ENCODE data around the gene SOX8. TPM values are rescaled to one million over a fixed set of nuclear protein-coding genes. Genes with fewer than 3 reads are reported as not detected.

The SOX8 gene
- total RNA-seq, 1 donor from 2014 or later, result 0.15 TPM

GRCh38 chr16:959232-960040 is 22.1 kb upstream of the SOX8 start:
- H3K4me1 Mint-ChIP-seq (ENCODE audit: low read depth), result peaks cover 11% of the 10 kb centered on the region
- no peak for TF ChIP-seq CTCF (IDR thresholded peaks at IDR 0.05)
- H3K36me3 Mint-ChIP-seq (ENCODE audit: low read depth), result peaks cover 8% of the 10 kb centered on the region
- peaks cover 6% of the 10 kb centered on the region for H3K9me3 Mint-ChIP-seq (ENCODE audit: low read depth)
- H3K4me3 Mint-ChIP-seq (ENCODE audit: unreplicated experiment), result no peak overlapping the region
- H3K27me3 Mint-ChIP-seq (ENCODE audit: low read depth), result no peaks in the 10 kb centered on the region
- no peak for DNase-seq (ENCODE audit: low spot score)
- H3K27ac Mint-ChIP-seq (ENCODE audit: unreplicated experiment), result no peak overlapping the region

- Mint-ChIP-seq H3K27ac (ENCODE audit: unreplicated experiment) (no peak overlapping the region), H3K9me3 (ENCODE audit: low read depth) (peaks cover 11% of the 10 kb centered on the region), H3K27me3 (ENCODE audit: low read depth) (no peaks in the 10 kb centered on the region), H3K4me1 (ENCODE audit: low read depth) (peaks cover 16% of the 10 kb centered on the region), H3K36me3 (ENCODE audit: low read depth) (peaks cover 20% of the 10 kb centered on the region), H3K4me3 (ENCODE audit: unreplicated experiment) (no peak overlapping the region)
- TF ChIP-seq CTCF (IDR thresholded peaks at IDR 0.05), result no peak
- DNase-seq (ENCODE audit: low spot score), result no peak
Measured at GRCh38 chr16:962366-962765, 19.2 kb upstream of the SOX8 start.

GRCh38 chr16:962901-963814 is 18.4 kb upstream of the SOX8 start:
- DNase-seq (ENCODE audit: low spot score), result no peak
- Mint-ChIP-seq H3K27me3 (ENCODE audit: low read depth) (no peaks in the 10 kb centered on the region), H3K9me3 (ENCODE audit: low read depth) (peaks cover 8% of the 10 kb centered on the region), H3K4me3 (ENCODE audit: unreplicated experiment) (no peak overlapping the region), H3K36me3 (ENCODE audit: low read depth) (peaks cover 18% of the 10 kb centered on the region), H3K27ac (ENCODE audit: unreplicated experiment) (no peak overlapping the region), H3K4me1 (ENCODE audit: low read depth) (peaks cover 16% of the 10 kb centered on the region)
- no peak for TF ChIP-seq CTCF (IDR thresholded peaks at IDR 0.05)

- Mint-ChIP-seq H3K9me3 (ENCODE audit: low read depth) (peaks cover 8% of the 10 kb centered on the region), H3K27ac (ENCODE audit: unreplicated experiment) (peak overlapping the region; percentile 57), H3K27me3 (ENCODE audit: low read depth) (no peaks in the 10 kb centered on the region), H3K36me3 (ENCODE audit: low read depth) (peaks cover 18% of the 10 kb centered on the region), H3K4me1 (ENCODE audit: low read depth) (peaks cover 22% of the 10 kb centered on the region), H3K4me3 (ENCODE audit: unreplicated experiment) (peak overlapping the region; percentile 6)
- no peak for TF ChIP-seq CTCF (IDR thresholded peaks at IDR 0.05)
- DNase-seq (ENCODE audit: low spot score), result no peak
Measured at GRCh38 chr16:963913-964312, 17.7 kb upstream of the SOX8 start.

- no peaks in the 10 kb centered on the region for H3K27me3 Mint-ChIP-seq (ENCODE audit: low read depth)
- no peak for TF ChIP-seq CTCF (IDR thresholded peaks at IDR 0.05)
- H3K9me3 Mint-ChIP-seq (ENCODE audit: low read depth), result peaks cover 8% of the 10 kb centered on the region
- peak overlapping the region; percentile 57 for H3K27ac Mint-ChIP-seq (ENCODE audit: unreplicated experiment)
- H3K36me3 Mint-ChIP-seq (ENCODE audit: low read depth), result peaks cover 18% of the 10 kb centered on the region
- no peak for DNase-seq (ENCODE audit: low spot score)
- H3K4me1 Mint-ChIP-seq (ENCODE audit: low read depth), result peaks cover 26% of the 10 kb centered on the region
- peak overlapping the region; percentile 6 for H3K4me3 Mint-ChIP-seq (ENCODE audit: unreplicated experiment)
Measured at GRCh38 chr16:964356-965035, 17.1 kb upstream of the SOX8 start.

Measured in chondrocyte (in vitro differentiated cells).